H9 (cell line): Measurements from ENCODE around the gene CELF3. TPM values are rescaled to one million over a fixed set of nuclear protein-coding genes. Genes with fewer than 3 reads are reported as not detected.
A peak's percentile ranks its signal among the peaks of the same experiment; 100 is the strongest.

Source experiments
- DNase-seq: peaks from one replicate; pipeline ENCODE4 v3.0.0-alpha.2; 2017
- H2AFZ ChIP-seq: one replicate; pipeline ENCODE4 v1.6.1; 2013; ENCODE audit warnings: mild to moderate bottlenecking, low read length, control low read depth, moderate library complexity
- H2AK5ac ChIP-seq: 2 replicates; pipeline ENCODE4 v1.6.1; 2013; ENCODE audit warnings: low read length, control low read depth, mixed read lengths; ENCODE audit not compliant: insufficient read length
- H2BK120ac ChIP-seq: one replicate; pipeline ENCODE4 v1.6.1; 2013; ENCODE audit warnings: low read depth, mild to moderate bottlenecking, low read length, control low read depth, inconsistent platforms; ENCODE audit not compliant: poor library complexity, severe bottlenecking
- H2BK12ac ChIP-seq: 2 replicates; pipeline ENCODE4 v1.6.1; 2013; ENCODE audit warnings: low read length, control low read depth, mixed read lengths, low read depth; ENCODE audit not compliant: insufficient read length
- H2BK15ac ChIP-seq: 2 replicates; pipeline ENCODE4 v1.6.1; 2013; ENCODE audit warnings: low read depth, low read length, control low read depth
- H2BK20ac ChIP-seq: one replicate; pipeline ENCODE4 v1.6.1; 2013; ENCODE audit warnings: low read depth, mild to moderate bottlenecking, low read length, control low read depth, inconsistent platforms; ENCODE audit not compliant: poor library complexity, severe bottlenecking
- H2BK5ac ChIP-seq: 2 replicates; pipeline ENCODE4 v1.6.1; 2013; ENCODE audit warnings: low read length, control low read depth, mixed read lengths; ENCODE audit not compliant: insufficient read length
- H3K14ac ChIP-seq: 2 replicates; pipeline ENCODE4 v1.6.1; 2013; ENCODE audit warnings: low read length, control low read depth; ENCODE audit not compliant: insufficient read depth
- H3K18ac ChIP-seq: 2 replicates; pipeline ENCODE4 v1.6.1; 2013; ENCODE audit warnings: low read depth, mild to moderate bottlenecking, mixed read lengths, low read length, control low read depth; ENCODE audit not compliant: insufficient read length
- H3K23ac ChIP-seq: 2 replicates; pipeline ENCODE4 v1.6.1; 2013; ENCODE audit warnings: low read length, control low read depth, mixed read lengths, low read depth; ENCODE audit not compliant: insufficient read length
- H3K23me2 ChIP-seq: 2 replicates; pipeline ENCODE4 v1.6.1; 2013; ENCODE audit warnings: low read depth, mild to moderate bottlenecking, mixed read lengths, low read length, control low read depth; ENCODE audit not compliant: insufficient read length, poor library complexity, severe bottlenecking
- H3K27ac ChIP-seq: 2 replicates; pipeline ENCODE4 v1.5.1; 2013; ENCODE audit warnings: low read length, control low read depth, mixed read lengths, low read depth; ENCODE audit not compliant: insufficient read length
- H3K27me3 ChIP-seq: 2 replicates; pipeline ENCODE4 v1.6.1; 2013; ENCODE audit warnings: low read length, control low read depth, inconsistent platforms; ENCODE audit not compliant: insufficient read depth
- H3K4ac ChIP-seq: 2 replicates; pipeline ENCODE4 v1.6.1; 2013; ENCODE audit warnings: low read depth, mild to moderate bottlenecking, control low read depth, inconsistent platforms, low read length, moderate library complexity
- H3K4me1 ChIP-seq: 2 replicates; pipeline ENCODE4 v1.6.1; 2013; ENCODE audit warnings: low read length, control low read depth, inconsistent platforms; ENCODE audit not compliant: insufficient read depth
- H3K4me2 ChIP-seq: 2 replicates; pipeline ENCODE4 v1.6.1; 2013; ENCODE audit warnings: low read length, control low read depth, mixed read lengths; ENCODE audit not compliant: insufficient read length, insufficient read depth
- H3K56ac ChIP-seq: 2 replicates; pipeline ENCODE4 v1.6.1; 2013; ENCODE audit warnings: low read depth, mild to moderate bottlenecking, mixed read lengths, low read length, control low read depth; ENCODE audit not compliant: insufficient read length
- H3K79me1 ChIP-seq: 2 replicates; pipeline ENCODE4 v1.6.1; 2013; ENCODE audit warnings: low read depth, mild to moderate bottlenecking, moderate library complexity, low read length, control low read depth, inconsistent platforms; ENCODE audit not compliant: insufficient read depth, poor library complexity, severe bottlenecking
- H3K79me2 ChIP-seq: 2 replicates; pipeline ENCODE4 v1.6.1; 2013; ENCODE audit warnings: low read length, control low read depth, inconsistent platforms; ENCODE audit not compliant: insufficient read depth
- H3K9ac ChIP-seq: 2 replicates; pipeline ENCODE4 v1.6.1; 2013; ENCODE audit warnings: low read length, control low read depth, mixed read lengths; ENCODE audit not compliant: insufficient read length; ENCODE audit errors: extremely low read depth
- H3K9me3 ChIP-seq: one replicate; pipeline ENCODE4 v1.6.1; 2013; ENCODE audit warnings: low read depth, low read length, inconsistent platforms; ENCODE audit not compliant: control insufficient read depth
- H3T11ph ChIP-seq: one replicate; pipeline ENCODE4 v1.6.1; 2013; ENCODE audit warnings: mild to moderate bottlenecking, low read length, control low read depth, inconsistent platforms
- H4K20me1 ChIP-seq: one replicate; pipeline ENCODE4 v1.6.1; 2013; ENCODE audit not compliant: control insufficient read depth, insufficient read length, insufficient read depth
- H4K5ac ChIP-seq: 2 replicates; pipeline ENCODE4 v1.6.1; 2013; ENCODE audit warnings: low read depth, mild to moderate bottlenecking, mixed read lengths, low read length, control low read depth; ENCODE audit not compliant: insufficient read length
- H4K8ac ChIP-seq: replicated peaks from 2 replicates; pipeline ENCODE4 v1.6.1; 2013; ENCODE audit warnings: low read length, control low read depth, mixed read lengths, low read depth; ENCODE audit not compliant: insufficient read length
- H4K91ac ChIP-seq: 2 replicates; pipeline ENCODE4 v1.6.1; 2013; ENCODE audit warnings: low read depth, mild to moderate bottlenecking, moderate library complexity, mixed read lengths, low read length, control low read depth; ENCODE audit not compliant: insufficient read length
- H3K27ac Mint-ChIP-seq, 3 experiments: 2 replicates in 2 of 3; 3 replicates in 1 of 3; pipeline ENCODE4 v1.8.0; 2020 to 2021; ENCODE audit warnings: mixed read lengths in 3 of 3, mild to moderate bottlenecking in 1 of 3, moderate library complexity in 1 of 3
- H3K27me3 Mint-ChIP-seq: 2 replicates; pipeline ENCODE4 v1.8.0; 2021; ENCODE audit warnings: low read depth, mild to moderate bottlenecking, moderate library complexity, mixed read lengths
- H3K36me3 Mint-ChIP-seq, 3 experiments: 2 replicates in 2 of 3; 3 replicates in 1 of 3; pipeline ENCODE4 v1.8.0; 2020 to 2021; ENCODE audit warnings: low read depth in 3 of 3, mixed read lengths in 3 of 3; ENCODE audit not compliant: insufficient read depth in 1 of 3
- H3K4me1 Mint-ChIP-seq, 2 experiments: 2 replicates each; pipeline ENCODE4 v1.8.0; 2020; ENCODE audit warnings: mixed read lengths in 2 of 2
- H3K4me3 Mint-ChIP-seq, 2 experiments: 2 replicates in 1 of 2; 3 replicates in 1 of 2; pipeline ENCODE4 v1.8.0; 2020 to 2021; ENCODE audit warnings: mild to moderate bottlenecking in 2 of 2, mixed read lengths in 2 of 2, moderate library complexity in 1 of 2
- H3K9me3 Mint-ChIP-seq, 2 experiments: 2 replicates in 1 of 2; 3 replicates in 1 of 2; pipeline ENCODE4 v1.8.0; 2020; ENCODE audit warnings: mild to moderate bottlenecking in 2 of 2, mixed read lengths in 2 of 2, moderate library complexity in 1 of 2
- WGBS: extraction: QIAGEN DNeasy Blood & Tissue Kit; methylation state at CpG from one replicate; pipeline ENCODE4 v1.1.7; 2013; ENCODE audit warnings: missing lambda C conversion rate, low lambda C conversion rate, mixed read lengths; ENCODE audit not compliant: insufficient read length; ENCODE audit errors: extremely low coverage; 5-methylcytosine and 5-hydroxymethylcytosine counted together
- total RNA-seq: library from RNA; stranded (reverse); gene quantifications from 2 replicates; pipeline ENCODE4 v1.2.1, GENCODE V29; 2021
- TF ChIP-seq, protein P1 (sequence below): fragments of 200-600 bp; sonication (generic); conservative IDR thresholded peaks from 3 replicates; pipeline ENCODE4 v1.8.0; 2021; ENCODE audit warnings: antibody characterized with exemption, mild to moderate bottlenecking

Gene CELF3
- total RNA-seq, 1 experiment from 2014 or later: 0.90 TPM

DNA sequence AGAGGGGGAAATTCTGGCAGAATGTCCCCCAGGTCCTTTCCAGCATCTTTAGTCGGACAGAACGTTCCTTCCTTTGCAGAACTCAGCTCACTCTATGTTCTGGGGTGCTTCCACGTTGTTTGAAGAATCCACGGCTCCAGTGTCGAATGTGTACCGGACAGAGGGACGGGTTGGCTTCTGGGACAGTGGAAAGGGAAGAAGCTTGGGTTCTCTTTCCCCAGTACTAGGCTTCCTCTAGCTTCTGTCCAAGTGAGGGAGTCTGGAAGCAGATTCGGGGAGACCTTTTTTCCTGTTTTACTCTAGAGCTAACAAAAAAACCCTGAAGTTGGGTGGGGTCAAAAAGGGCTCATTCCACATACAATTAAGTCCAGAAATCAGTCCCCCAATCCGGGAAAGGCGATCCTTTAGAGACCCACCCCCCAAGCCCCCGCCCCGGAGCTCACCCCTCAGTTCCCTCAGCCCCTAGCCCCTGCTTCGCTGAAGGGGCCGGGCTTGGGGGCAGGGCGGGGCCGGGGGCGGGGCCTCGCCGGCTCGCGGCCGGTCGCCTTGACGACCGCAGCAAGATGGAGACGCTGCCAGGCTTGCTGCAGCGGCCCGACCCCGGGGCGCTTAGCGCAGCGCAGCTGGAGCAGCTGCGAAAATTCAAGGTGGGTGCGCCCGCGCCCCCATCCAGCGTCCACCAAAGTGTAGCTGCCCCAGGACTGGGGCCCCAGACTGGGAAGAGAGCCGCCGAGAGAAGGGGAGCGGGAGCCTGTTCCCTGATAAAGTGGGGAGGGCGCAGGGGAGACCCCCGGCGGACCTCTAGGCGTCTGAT, 4.6 kb upstream of the CELF3 start, which contains the start of gene RIIAD1:
Gene RIIAD1 (plus strand): TSS at position 549 of the 814 bp plus-strand sequence. CDS start 15 bp downstream, at position 564.
- no peak within 1 kb of the TSS for H3K4ac ChIP-seq
- H3K23me2 ChIP-seq: peaks cover 18% of the 10 kb centered on the region
- TF ChIP-seq, protein P1, sequence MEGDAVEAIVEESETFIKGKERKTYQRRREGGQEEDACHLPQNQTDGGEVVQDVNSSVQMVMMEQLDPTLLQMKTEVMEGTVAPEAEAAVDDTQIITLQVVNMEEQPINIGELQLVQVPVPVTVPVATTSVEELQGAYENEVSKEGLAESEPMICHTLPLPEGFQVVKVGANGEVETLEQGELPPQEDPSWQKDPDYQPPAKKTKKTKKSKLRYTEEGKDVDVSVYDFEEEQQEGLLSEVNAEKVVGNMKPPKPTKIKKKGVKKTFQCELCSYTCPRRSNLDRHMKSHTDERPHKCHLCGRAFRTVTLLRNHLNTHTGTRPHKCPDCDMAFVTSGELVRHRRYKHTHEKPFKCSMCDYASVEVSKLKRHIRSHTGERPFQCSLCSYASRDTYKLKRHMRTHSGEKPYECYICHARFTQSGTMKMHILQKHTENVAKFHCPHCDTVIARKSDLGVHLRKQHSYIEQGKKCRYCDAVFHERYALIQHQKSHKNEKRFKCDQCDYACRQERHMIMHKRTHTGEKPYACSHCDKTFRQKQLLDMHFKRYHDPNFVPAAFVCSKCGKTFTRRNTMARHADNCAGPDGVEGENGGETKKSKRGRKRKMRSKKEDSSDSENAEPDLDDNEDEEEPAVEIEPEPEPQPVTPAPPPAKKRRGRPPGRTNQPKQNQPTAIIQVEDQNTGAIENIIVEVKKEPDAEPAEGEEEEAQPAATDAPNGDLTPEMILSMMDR: no peak
- no CpG with 5 or more reads among the region's 44 CpGs for WGBS
- H3K9ac ChIP-seq: no peak within 1 kb of the TSS
- no peaks in the 10 kb centered on the region for H4K20me1 ChIP-seq
- no peak within 1 kb of the TSS for H2BK120ac ChIP-seq
- H3K27me3 ChIP-seq: peaks cover 24% of the 10 kb centered on the region; the same call in 1 of the 2 replicates
- no peaks in the 10 kb centered on the region for H3K9me3 ChIP-seq
- H3K79me2 ChIP-seq: no peaks in the 10 kb centered on the region
- H3K27ac ChIP-seq: no peak within 1 kb of the TSS
- peak within 1 kb of the TSS; percentile 55 for H3K4me2 ChIP-seq
- no peak within 1 kb of the TSS for H3T11ph ChIP-seq
- H3K27me3 Mint-ChIP-seq: peaks cover 77% of the 10 kb centered on the region
- H2BK20ac ChIP-seq: no peak within 1 kb of the TSS
- H2AK5ac ChIP-seq: no peak within 1 kb of the TSS
- H4K5ac ChIP-seq: no peak within 1 kb of the TSS
- H3K4me1 Mint-ChIP-seq: peaks cover 45 to 56% of the 10 kb centered on the region in 2 experiments
- H3K14ac ChIP-seq: no peak within 1 kb of the TSS
- H3K79me1 ChIP-seq: no peaks in the 10 kb centered on the region
- H4K91ac ChIP-seq: no peak within 1 kb of the TSS
- H3K18ac ChIP-seq: no peak within 1 kb of the TSS
- H2BK15ac ChIP-seq: no peak within 1 kb of the TSS
- H2AFZ ChIP-seq: peak within 1 kb of the TSS; percentile 72
- peak; percentile 82 for DNase-seq
- no peak within 1 kb of the TSS for H2BK12ac ChIP-seq
- no peaks in the 10 kb centered on the region for H3K9me3 Mint-ChIP-seq
- peak within 1 kb of the TSS; percentile 75 to 82 for H3K4me3 Mint-ChIP-seq
- H3K23ac ChIP-seq: no peak within 1 kb of the TSS
- H3K56ac ChIP-seq: no peak within 1 kb of the TSS
- 0 out of 2 replicates have a peak, but pooled peaks cover 2% of the 10 kb centered on the region for H3K4me1 ChIP-seq
- H3K27ac Mint-ChIP-seq: no peak within 1 kb of the TSS
- H3K36me3 Mint-ChIP-seq: no peaks in the 10 kb centered on the region
- no peak within 1 kb of the TSS for H4K8ac ChIP-seq
- H2BK5ac ChIP-seq: no peak within 1 kb of the TSS
